Glutamatergic neuron (in vitro differentiated cells): ENCODE data around the gene CCR2. TPM values are rescaled to one million over a fixed set of nuclear protein-coding genes. Genes with fewer than 3 reads are reported as not detected.
"Not testable (repeated sequence)": the region's sequence is repeated elsewhere in the genome, so short reads cannot be mapped to it uniquely, and the experiment has no call there.

Experiments
- DNase-seq: peaks from one replicate; pipeline ENCODE4 v3.0.0; 2022
- H3K27ac Mint-ChIP-seq: one replicate; pipeline ENCODE4 v1.8.0; 2020; ENCODE audit warnings: mild to moderate bottlenecking, mixed read lengths, inconsistent platforms; ENCODE audit not compliant: unreplicated experiment
- H3K27me3 Mint-ChIP-seq: one replicate; pipeline ENCODE4 v1.8.0; 2020; ENCODE audit warnings: mild to moderate bottlenecking, moderate library complexity, mixed read lengths, inconsistent platforms; ENCODE audit not compliant: unreplicated experiment
- H3K36me3 Mint-ChIP-seq: one replicate; pipeline ENCODE4 v1.8.0; 2020; ENCODE audit warnings: mild to moderate bottlenecking, mixed read lengths, inconsistent platforms; ENCODE audit not compliant: unreplicated experiment
- H3K4me1 Mint-ChIP-seq: one replicate; pipeline ENCODE4 v1.8.0; 2020; ENCODE audit warnings: mild to moderate bottlenecking, low read depth, mixed read lengths, inconsistent platforms; ENCODE audit not compliant: unreplicated experiment
- H3K4me3 Mint-ChIP-seq: one replicate; pipeline ENCODE4 v1.8.0; 2020; ENCODE audit warnings: mild to moderate bottlenecking, mixed read lengths, inconsistent platforms; ENCODE audit not compliant: unreplicated experiment
- H3K9me3 Mint-ChIP-seq: one replicate; pipeline ENCODE4 v1.8.0; 2020; ENCODE audit warnings: mild to moderate bottlenecking, moderate library complexity, mixed read lengths, inconsistent platforms; ENCODE audit not compliant: unreplicated experiment
- CTCF ChIP-seq: fragments of 200-600 bp; sonication (generic); IDR thresholded peaks from one replicate; pipeline ENCODE4 v1.5.0; 2021; ENCODE audit not compliant: partially characterized antibody, unreplicated experiment
- total RNA-seq: library from RNA; stranded (reverse); fragmentation: NEBNext Ultra II Directional; extraction: Animal tissue kit (Norgen Biotek cat#: 25700); gene quantifications from one replicate; pipeline ENCODE4 v1.2.1, GENCODE V29; 2021; ENCODE audit not compliant: unreplicated experiment

The CCR2 gene
- total RNA-seq, 1 donor from 2014 or later: not detected

- Mint-ChIP-seq H3K27me3 (peaks cover under 1% of the 10 kb centered on the region), H3K36me3 (no peaks in the 10 kb centered on the region), H3K4me1 (no peaks in the 10 kb centered on the region), H3K9me3 (peaks cover 2% of the 10 kb centered on the region), H3K4me3 (no peak overlapping the region), H3K27ac (no peak overlapping the region)
- no peak for TF ChIP-seq CTCF
- no peak for DNase-seq
Observed at GRCh38 chr3:46318207-46318927, 35.5 kb upstream of the CCR2 start.

GRCh38 chr3:46321461-46322104, 32.3 kb upstream of the CCR2 start:
- DNase-seq: no peak
- no peaks in the 10 kb centered on the region for H3K9me3 Mint-ChIP-seq
- H3K4me1 Mint-ChIP-seq: no peaks in the 10 kb centered on the region
- H3K27ac Mint-ChIP-seq: no peak overlapping the region
- no peaks in the 10 kb centered on the region for H3K36me3 Mint-ChIP-seq
- H3K4me3 Mint-ChIP-seq: no peak overlapping the region
- no peak for TF ChIP-seq CTCF
- peaks cover 4% of the 10 kb centered on the region for H3K27me3 Mint-ChIP-seq

GRCh38 chr3:46324036-46324435, 29.9 kb upstream of the CCR2 start:
- Mint-ChIP-seq H3K4me3 (no peak overlapping the region), H3K36me3 (no peaks in the 10 kb centered on the region), H3K4me1 (no peaks in the 10 kb centered on the region), H3K9me3 (no peaks in the 10 kb centered on the region), H3K27ac (no peak overlapping the region), H3K27me3 (peaks cover 4% of the 10 kb centered on the region)
- no peak for DNase-seq
- TF ChIP-seq CTCF: no peak

- no peak for DNase-seq
- no peak for TF ChIP-seq CTCF
- H3K27ac Mint-ChIP-seq: no peak overlapping the region
- peaks cover 4% of the 10 kb centered on the region for H3K27me3 Mint-ChIP-seq
- H3K4me3 Mint-ChIP-seq: no peak overlapping the region
- H3K9me3 Mint-ChIP-seq: no peaks in the 10 kb centered on the region
- no peaks in the 10 kb centered on the region for H3K4me1 Mint-ChIP-seq
- H3K36me3 Mint-ChIP-seq: no peaks in the 10 kb centered on the region
Observed at GRCh38 chr3:46325645-46326300, 28.1 kb upstream of the CCR2 start.

GRCh38 chr3:46330676-46331075, 23.2 kb upstream of the CCR2 start:
- not testable (repeated sequence) for H3K4me3 Mint-ChIP-seq, DNase-seq, H3K4me1 Mint-ChIP-seq, H3K27ac Mint-ChIP-seq, H3K27me3 Mint-ChIP-seq, H3K9me3 Mint-ChIP-seq, H3K36me3 Mint-ChIP-seq
